Measurements from ENCODE around the gene CCR7.

Gene CCR7

DNA sequence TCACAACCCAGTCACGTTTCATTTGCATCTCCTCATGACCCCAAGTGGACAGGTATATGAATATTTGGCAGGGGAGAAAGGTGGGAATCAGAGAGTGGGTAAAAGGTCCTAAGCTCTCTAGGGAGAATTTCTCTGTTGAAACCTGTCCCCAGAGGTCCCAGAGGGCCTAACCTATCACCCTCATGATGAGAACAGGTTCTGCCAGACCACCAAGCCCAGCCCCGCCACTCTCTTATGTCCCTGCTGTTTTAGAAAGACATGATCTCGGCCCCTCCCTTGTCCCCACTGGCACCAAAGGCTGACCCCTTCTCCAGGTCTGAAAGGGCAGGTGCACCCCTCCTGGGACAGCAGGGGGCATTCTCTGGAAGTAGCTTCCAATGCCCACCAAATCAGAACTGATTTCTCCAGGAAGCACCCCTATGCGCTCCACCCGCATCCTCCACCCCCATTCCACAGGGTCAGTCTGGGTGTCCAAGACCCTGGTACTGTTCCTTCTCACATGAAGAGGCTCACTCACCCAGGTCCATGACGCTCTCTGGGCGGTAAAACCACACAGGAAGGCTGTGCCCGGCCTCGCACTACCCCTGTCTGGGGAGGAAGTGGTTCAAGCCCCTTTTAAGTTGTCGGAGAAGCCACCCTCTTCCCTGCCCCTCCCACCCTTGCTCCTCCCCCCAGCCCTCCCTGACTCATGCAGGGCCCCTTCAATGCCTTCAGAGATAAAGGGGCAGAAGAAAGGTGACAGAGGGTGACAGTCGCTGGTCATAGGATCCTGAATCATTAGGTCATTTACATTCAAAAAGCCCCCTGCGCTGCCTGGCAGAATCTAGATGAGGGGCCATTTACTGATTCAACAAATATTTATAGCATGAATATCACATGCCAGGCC lies at the start of gene CCR7:
Gene CCR7, minus strand, starts transcription at position 590 of the 886 bp plus-strand sequence. Its CDS starts 63 bp downstream, at position 527.
- DNase-seq = peak; percentile 74 to 79

- no peak for DNase-seq
These were observed 49.3 kb upstream of the CCR7 start for GRCh38 chr17:40614431-40615067.

- no peak for DNase-seq
These were observed 48.3 kb upstream of the CCR7 start for GRCh38 chr17:40613467-40614154.

GRCh38 chr17:40612599-40613244 lies 47.5 kb upstream of the CCR7 start:
- peak; percentile 69 to 72 for DNase-seq

DNA sequence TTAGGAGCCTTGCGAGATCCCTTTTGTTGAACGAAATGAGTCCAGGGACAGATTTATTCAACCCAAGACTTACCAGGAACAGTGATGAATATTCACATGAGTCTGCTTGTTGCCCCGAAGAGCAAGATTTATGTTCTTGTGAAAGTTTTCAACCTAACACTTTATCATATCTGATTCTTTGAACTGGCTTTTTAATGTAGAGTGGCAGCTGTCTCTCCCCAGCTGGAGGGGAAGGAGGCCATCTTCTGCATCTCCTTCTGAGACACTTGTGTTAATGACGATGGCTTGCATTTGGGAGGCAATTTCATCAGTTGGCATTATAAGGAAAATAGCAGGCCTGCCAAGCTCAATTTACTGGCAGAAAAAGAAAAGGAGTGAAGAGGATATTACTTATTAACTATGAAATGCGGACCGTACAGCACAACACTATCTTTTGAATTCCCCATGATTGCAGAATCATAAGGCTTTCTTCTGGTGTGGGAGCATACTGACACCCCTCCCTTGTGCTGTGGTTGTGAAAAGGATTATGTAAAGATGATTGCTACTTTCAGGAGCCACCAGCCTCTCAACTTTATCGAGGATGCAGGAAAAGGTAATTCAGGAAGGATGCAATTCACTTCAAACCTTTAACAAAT lies 46.7 kb upstream of the CCR7 start:
- DNase-seq = no peak

GRCh38 chr17:40610359-40610758 lies 45.1 kb upstream of the CCR7 start:
- DNase-seq = no peak

- DNase-seq = no peak
These were observed 42.8 kb upstream of the CCR7 start for GRCh38 chr17:40608061-40608581.

- DNase-seq = peak in 1 of 2 donors; percentile 31
These were observed 42.4 kb upstream of the CCR7 start for GRCh38 chr17:40607641-40608040.

- no peak for DNase-seq
These were observed 41.5 kb upstream of the CCR7 start for GRCh38 chr17:40606548-40607353.

DNA sequence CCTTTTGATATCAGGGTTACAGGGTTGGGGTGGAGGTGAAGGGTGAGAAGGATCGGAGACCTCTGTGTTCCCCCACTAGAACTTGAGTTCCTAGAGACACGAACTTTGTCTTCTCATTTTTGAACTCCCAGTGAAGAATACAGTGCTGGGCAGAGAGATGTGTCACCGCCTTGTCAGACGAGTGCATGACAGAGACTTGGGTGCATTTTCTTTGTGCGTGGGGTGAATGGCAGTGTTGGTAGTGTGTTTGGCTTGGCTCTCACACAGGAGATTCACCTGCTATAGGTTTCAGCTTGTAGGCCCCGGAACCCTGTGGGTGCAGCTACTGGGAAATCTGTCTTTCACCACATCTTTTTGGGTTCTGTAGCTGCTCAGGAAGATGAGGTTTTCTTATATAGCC lies 40.0 kb upstream of the CCR7 start:
- DNase-seq = peak; percentile 76 to 78

DNA sequence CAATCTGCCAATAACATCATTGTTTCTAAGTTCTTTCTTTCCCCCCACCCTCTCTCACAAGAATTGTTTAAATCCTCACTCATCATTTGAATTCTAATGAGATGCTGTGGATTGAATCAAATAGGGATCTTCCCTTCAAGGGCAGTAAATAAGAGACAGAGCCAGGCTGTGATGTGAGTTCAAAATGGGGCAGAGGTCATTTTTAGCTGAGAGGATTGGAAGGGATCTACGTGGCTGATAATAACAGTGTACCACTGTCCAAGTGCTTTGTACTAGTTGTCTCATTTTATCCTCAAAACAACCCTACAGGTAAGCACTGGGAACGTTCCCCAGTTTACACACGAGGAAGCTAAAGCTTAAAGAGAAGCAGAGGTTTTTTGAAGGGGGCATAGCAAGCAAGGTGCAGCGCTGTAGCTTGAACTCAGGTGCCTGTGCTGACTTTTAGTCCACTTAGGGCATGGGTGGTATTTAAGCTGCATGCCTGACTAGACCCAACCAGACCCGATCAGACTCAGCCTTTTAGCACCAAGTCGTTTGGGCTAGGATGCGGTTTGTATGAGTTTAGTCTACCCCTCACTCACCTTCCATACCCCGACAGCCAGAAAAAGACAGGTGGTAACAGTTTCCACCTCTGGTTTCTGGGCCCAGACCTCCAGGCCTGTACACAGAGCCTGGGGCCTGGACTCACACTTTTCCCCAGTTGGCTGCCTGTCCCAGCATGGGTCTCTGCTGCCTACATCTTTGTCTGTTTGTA lies 39.2 kb upstream of the CCR7 start:
- DNase-seq = no peak

- DNase-seq = peak; percentile 61 to 62
These were observed 37.5 kb upstream of the CCR7 start for GRCh38 chr17:40602445-40603443.

DNA sequence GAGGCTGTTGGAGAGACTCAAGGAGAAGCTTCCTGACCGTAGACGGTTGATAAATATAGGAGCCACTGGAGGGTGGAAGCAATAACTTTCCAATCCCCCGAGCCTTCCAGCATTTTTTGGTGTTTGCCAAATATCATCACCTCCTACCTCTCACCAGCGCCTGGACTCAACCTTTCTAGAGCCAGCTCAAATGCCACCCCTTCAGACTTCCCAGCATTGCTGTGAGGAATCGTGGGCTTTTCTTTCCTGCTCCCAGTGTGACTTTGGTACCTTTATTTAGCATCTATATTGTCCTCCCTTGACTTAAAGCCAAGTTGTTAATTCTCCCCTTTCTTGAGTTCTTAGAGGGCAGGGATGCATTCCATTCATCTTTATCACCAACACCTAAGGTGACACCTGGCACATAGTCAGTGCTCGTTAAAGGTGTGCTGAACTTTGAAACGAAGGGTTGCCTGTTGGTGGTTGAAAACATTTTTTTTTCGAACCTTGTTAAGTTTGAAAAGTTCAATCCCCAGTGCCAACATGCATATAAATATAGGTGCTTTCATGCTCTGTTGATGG lies 35.3 kb upstream of the CCR7 start:
- DNase-seq = no peak

DNA sequence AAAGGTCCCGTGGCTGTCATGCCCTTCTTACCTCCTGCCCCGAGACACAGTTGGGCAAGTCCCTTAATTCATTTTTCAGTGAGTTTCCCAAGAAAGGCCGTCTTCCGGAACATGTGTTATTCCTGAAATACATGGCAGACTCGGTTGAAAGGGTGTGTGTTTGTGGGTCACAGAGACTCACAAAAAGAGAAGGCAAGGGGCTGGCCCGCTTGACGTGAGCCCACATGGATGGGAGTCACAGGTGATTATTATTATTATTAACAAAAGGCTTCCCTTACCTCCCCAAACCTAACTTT lies 34.1 kb upstream of the CCR7 start:
- DNase-seq = no peak

GRCh38 chr17:40598619-40599467 lies 33.6 kb upstream of the CCR7 start:
- DNase-seq = peak; percentile 73 to 82

- DNase-seq = no peak
These were observed 33.0 kb upstream of the CCR7 start for GRCh38 chr17:40598301-40598618.

DNA sequence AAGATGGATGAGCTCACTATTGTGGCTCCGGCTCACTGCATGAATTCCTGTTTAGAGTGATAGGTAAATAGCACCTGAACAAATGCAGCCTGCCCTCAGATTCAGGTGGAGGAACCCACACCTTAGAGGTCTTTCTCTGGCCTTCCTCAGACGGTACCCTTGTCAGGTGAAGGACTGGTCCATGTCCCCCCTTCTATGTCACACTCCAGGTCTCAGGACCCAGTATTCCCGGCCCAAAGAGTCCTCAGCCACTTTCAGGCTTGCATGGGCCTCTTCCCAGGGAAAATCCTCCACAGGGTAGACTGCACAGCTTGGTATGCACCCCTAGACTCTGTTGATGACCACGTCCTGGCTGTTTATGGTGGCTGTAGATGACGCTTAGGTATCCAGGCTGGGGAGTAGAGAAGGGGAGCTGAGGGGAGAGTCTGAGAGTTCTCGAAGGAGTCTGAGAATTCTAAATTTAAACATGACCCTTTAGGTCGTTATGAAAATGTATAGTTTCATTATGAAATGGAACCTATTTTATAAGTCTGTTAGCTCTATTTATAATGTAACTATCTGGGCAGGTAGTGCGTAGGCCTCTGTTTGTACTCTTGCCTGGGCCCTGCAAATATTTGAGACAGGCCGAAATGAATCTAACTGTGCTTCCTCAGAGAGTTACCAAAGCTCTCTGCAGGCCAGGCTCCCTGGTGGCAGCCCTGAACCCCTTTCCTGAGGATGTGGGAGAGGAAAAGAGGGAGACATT lies 32.5 kb upstream of the CCR7 start:
- no peak for DNase-seq

DNA sequence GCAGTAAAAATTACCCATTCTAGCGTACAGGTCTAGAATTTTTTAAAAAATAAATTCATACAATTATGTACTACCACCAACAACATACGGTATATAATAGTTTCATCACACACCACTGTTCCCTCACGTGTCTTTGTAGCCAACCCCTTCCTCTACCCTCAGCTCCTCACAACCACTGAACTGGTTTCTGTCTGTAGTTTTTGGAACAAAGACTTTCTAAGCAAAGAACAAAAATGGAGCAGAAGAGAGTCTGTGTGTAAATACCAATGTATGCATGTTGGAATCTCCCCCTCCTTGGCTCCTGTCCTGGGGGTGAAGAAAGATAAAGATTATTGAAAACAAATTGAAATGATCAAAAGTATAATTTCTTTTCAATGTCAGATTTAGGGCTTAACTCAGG lies 31.9 kb upstream of the CCR7 start:
- no peak for DNase-seq
